HepG2 (cell line): Measurements from ENCODE around the gene XRCC5. TPM values are rescaled to one million over a fixed set of nuclear protein-coding genes. Genes with fewer than 3 reads are reported as not detected.

Experiments used
- ATF1 ChIP-seq: IDR thresholded peaks from 2 replicates; pipeline ENCODE4 v1.6.1; 2016; ENCODE audit warnings: mild to moderate bottlenecking, control low read depth
- BATF2 ChIP-seq: sonication (generic); formaldehyde crosslinking; IDR thresholded peaks from 2 replicates; pipeline ENCODE4 v1.8.0; 2022; ENCODE audit warnings: mild to moderate bottlenecking, missing genetic modification reagents, moderate library complexity
- BRCA1 ChIP-seq: sonication (generic); formaldehyde crosslinking; IDR thresholded peaks from 2 replicates; pipeline ENCODE4 v1.4.0; 2020; ENCODE audit warnings: missing genetic modification reagents
- CREB3 ChIP-seq: sonication (generic); formaldehyde crosslinking; IDR thresholded peaks from 2 replicates; pipeline ENCODE4 v1.5.0; 2020; ENCODE audit warnings: missing genetic modification reagents
- ELF4 ChIP-seq: sonication (generic); formaldehyde crosslinking; IDR thresholded peaks from 2 replicates; pipeline ENCODE4 v1.5.0; 2020; ENCODE audit warnings: missing genetic modification reagents, mild to moderate bottlenecking, moderate library complexity, borderline replicate concordance
- HNRNPUL1 ChIP-seq: fragments of 200-400 bp; formaldehyde crosslinking; IDR thresholded peaks from 2 replicates; pipeline ENCODE4 v1.6.1; 2017; ENCODE audit warnings: low read depth, mild to moderate bottlenecking, low read length, moderate library complexity
- NFKBIZ ChIP-seq: IDR thresholded peaks from 2 replicates; pipeline ENCODE4 v1.6.1; 2018; ENCODE audit warnings: missing genetic modification reagents, missing compliant biosample characterization
- NR1H2 ChIP-seq: sonication (generic); formaldehyde crosslinking; IDR thresholded peaks from 2 replicates; pipeline ENCODE4 v1.8.1; 2022; ENCODE audit warnings: low read depth, missing genetic modification reagents, borderline replicate concordance
- SKIL ChIP-seq: sonication (generic); formaldehyde crosslinking; IDR thresholded peaks from 2 replicates; pipeline ENCODE4 v1.8.0; 2022; ENCODE audit warnings: missing genetic modification reagents, mild to moderate bottlenecking, moderate library complexity, borderline replicate concordance
- SRSF1 ChIP-seq: fragments of 200-400 bp; formaldehyde crosslinking; optimal IDR thresholded peaks from 2 replicates; pipeline ENCODE3; 2017; ENCODE audit warnings: mild to moderate bottlenecking, low read depth, low read length, moderate library complexity
- ZBTB3 ChIP-seq: sonication (generic); formaldehyde crosslinking; IDR thresholded peaks from 2 replicates; pipeline ENCODE4 v1.4.0; 2020; ENCODE audit warnings: low read depth, mild to moderate bottlenecking, moderate library complexity, missing genetic modification reagents, borderline replicate concordance
- ZC3H4 ChIP-seq: sonication (generic); formaldehyde crosslinking; IDR thresholded peaks from 2 replicates; pipeline ENCODE4 v1.4.0; 2020; ENCODE audit warnings: missing genetic modification reagents, borderline replicate concordance
- ZFP62 ChIP-seq: sonication (generic); formaldehyde crosslinking; IDR thresholded peaks from 2 replicates; pipeline ENCODE4 v1.4.0; 2020; ENCODE audit warnings: missing genetic modification reagents
- ZFY ChIP-seq: sonication (generic); formaldehyde crosslinking; IDR thresholded peaks from 2 replicates; pipeline ENCODE4 v1.4.0; 2020; ENCODE audit warnings: missing genetic modification reagents
- ZNF407 ChIP-seq: sonication (generic); formaldehyde crosslinking; IDR thresholded peaks from one replicate; pipeline ENCODE4 v1.5.1; 2020; ENCODE audit warnings: mild to moderate bottlenecking, missing genetic modification reagents; ENCODE audit errors: not compliant biosample characterization
- ZNF44 ChIP-seq: sonication (generic); formaldehyde crosslinking; IDR thresholded peaks from 2 replicates; pipeline ENCODE4 v1.5.1; 2020; ENCODE audit warnings: mild to moderate bottlenecking, missing genetic modification reagents
- ZNF598 ChIP-seq: sonication (generic); formaldehyde crosslinking; IDR thresholded peaks from 2 replicates; pipeline ENCODE4 v1.5.1; 2020; ENCODE audit warnings: mild to moderate bottlenecking, missing genetic modification reagents, borderline replicate concordance
- ZNF841 ChIP-seq: sonication (generic); formaldehyde crosslinking; IDR thresholded peaks from 2 replicates; pipeline ENCODE4 v1.8.1; 2023; ENCODE audit warnings: missing genetic modification reagents, borderline replicate concordance
- polyA plus RNA-seq, 8 experiments: library from polyadenylated mRNA; depleted of rRNA in 3 of 8; stranded (reverse) in 7 of 8; unstranded in 1 of 8; fragments of >200 nt; fragmentation: Illumina TruSeq in 4 of 8; extraction: Trizol in 4 of 8; gene quantifications; 2 replicates each; pipeline versions ENCODE4 v1.2.1 to v1.2.3, GENCODE V29; 2011 to 2016; ENCODE audit warnings: low read depth in 4 of 8, missing spikeins in 1 of 8, mixed read lengths in 1 of 8; ENCODE audit not compliant: insufficient read depth in 1 of 8
- total RNA-seq, 5 experiments: library from RNA; depleted of rRNA; stranded (reverse); fragments of >200 nt; fragmentation: Illumina TruSeq; extraction: Trizol; gene quantifications; 2 replicates each; pipeline ENCODE4 v1.2.3, GENCODE V29; 2016; ENCODE audit warnings: low read depth in 1 of 5

The XRCC5 gene
- total and polyA plus RNA-seq, 2 of the 13 experiments (the other 11 are each of a cell fraction or from before 2014, with no cell fraction given): 264 to 454 TPM

GRCh38 chr2:216081487-216082116 lies 27.5 kb upstream of the XRCC5 start, which contains the start of the genes PECR and TMEM169 (continued):
- TF ChIP-seq ZNF407 (CRISPR knock-in tag): peak; percentile 91
- TF ChIP-seq NR1H2 (CRISPR knock-in tag): peak; percentile 94
- TF ChIP-seq BRCA1 (CRISPR knock-in tag): peak; percentile 74; the same call in 1 of the 2 replicates
- no peak for TF ChIP-seq ATF1 (CRISPR knock-in tag)
- peak; percentile 98; the same call in 1 of the 2 replicates for TF ChIP-seq ZNF598
- TF ChIP-seq SRSF1: no peak
- TF ChIP-seq ZNF841 (CRISPR knock-in tag): peak; percentile 80; the same call in 1 of the 2 replicates
- TF ChIP-seq SKIL (CRISPR knock-in tag): peak; percentile 42; the same call in 1 of the 2 replicates
- TF ChIP-seq ZNF44 (CRISPR knock-in tag): peak; percentile 96
- no peak for TF ChIP-seq HNRNPUL1
- TF ChIP-seq ZC3H4 (CRISPR knock-in tag): no peak
- TF ChIP-seq ELF4 (CRISPR knock-in tag): no peak
- peak; percentile 92 for TF ChIP-seq BATF2
- TF ChIP-seq ZFP62: no peak
- peak; percentile 97 for TF ChIP-seq ZFY (CRISPR knock-in tag)
- TF ChIP-seq ZBTB3 (CRISPR knock-in tag): no peak; the same call in 1 of the 2 replicates
- TF ChIP-seq CREB3: no peak
- peak; percentile 65; the same call in 1 of the 2 replicates for TF ChIP-seq NFKBIZ (CRISPR knock-in tag)
